H9 (cell line): ENCODE results near the gene KIZ. TPM values are rescaled to one million over a fixed set of nuclear protein-coding genes. Genes with fewer than 3 reads are reported as not detected.

Experiments
- DNase-seq: peaks from one replicate; pipeline ENCODE4 v3.0.0-alpha.2; 2017
- H2AFZ ChIP-seq: one replicate; pipeline ENCODE4 v1.6.1; 2013; ENCODE audit warnings: mild to moderate bottlenecking, low read length, control low read depth, moderate library complexity
- H2AK5ac ChIP-seq: 2 replicates; pipeline ENCODE4 v1.6.1; 2013; ENCODE audit warnings: low read length, control low read depth, mixed read lengths; ENCODE audit not compliant: insufficient read length
- H2BK120ac ChIP-seq: one replicate; pipeline ENCODE4 v1.6.1; 2013; ENCODE audit warnings: low read depth, mild to moderate bottlenecking, low read length, control low read depth, inconsistent platforms; ENCODE audit not compliant: poor library complexity, severe bottlenecking
- H2BK12ac ChIP-seq: 2 replicates; pipeline ENCODE4 v1.6.1; 2013; ENCODE audit warnings: low read length, control low read depth, mixed read lengths, low read depth; ENCODE audit not compliant: insufficient read length
- H2BK15ac ChIP-seq: 2 replicates; pipeline ENCODE4 v1.6.1; 2013; ENCODE audit warnings: low read depth, low read length, control low read depth
- H2BK20ac ChIP-seq: one replicate; pipeline ENCODE4 v1.6.1; 2013; ENCODE audit warnings: low read depth, mild to moderate bottlenecking, low read length, control low read depth, inconsistent platforms; ENCODE audit not compliant: poor library complexity, severe bottlenecking
- H2BK5ac ChIP-seq: 2 replicates; pipeline ENCODE4 v1.6.1; 2013; ENCODE audit warnings: low read length, control low read depth, mixed read lengths; ENCODE audit not compliant: insufficient read length
- H3K14ac ChIP-seq: 2 replicates; pipeline ENCODE4 v1.6.1; 2013; ENCODE audit warnings: low read length, control low read depth; ENCODE audit not compliant: insufficient read depth
- H3K18ac ChIP-seq: 2 replicates; pipeline ENCODE4 v1.6.1; 2013; ENCODE audit warnings: low read depth, mild to moderate bottlenecking, mixed read lengths, low read length, control low read depth; ENCODE audit not compliant: insufficient read length
- H3K23ac ChIP-seq: 2 replicates; pipeline ENCODE4 v1.6.1; 2013; ENCODE audit warnings: low read length, control low read depth, mixed read lengths, low read depth; ENCODE audit not compliant: insufficient read length
- H3K23me2 ChIP-seq: 2 replicates; pipeline ENCODE4 v1.6.1; 2013; ENCODE audit warnings: low read depth, mild to moderate bottlenecking, mixed read lengths, low read length, control low read depth; ENCODE audit not compliant: insufficient read length, poor library complexity, severe bottlenecking
- H3K27ac ChIP-seq: 2 replicates; pipeline ENCODE4 v1.5.1; 2013; ENCODE audit warnings: low read length, control low read depth, mixed read lengths, low read depth; ENCODE audit not compliant: insufficient read length
- H3K27me3 ChIP-seq: 2 replicates; pipeline ENCODE4 v1.6.1; 2013; ENCODE audit warnings: low read length, control low read depth, inconsistent platforms; ENCODE audit not compliant: insufficient read depth
- H3K4ac ChIP-seq: 2 replicates; pipeline ENCODE4 v1.6.1; 2013; ENCODE audit warnings: low read depth, mild to moderate bottlenecking, control low read depth, inconsistent platforms, low read length, moderate library complexity
- H3K4me1 ChIP-seq: 2 replicates; pipeline ENCODE4 v1.6.1; 2013; ENCODE audit warnings: low read length, control low read depth, inconsistent platforms; ENCODE audit not compliant: insufficient read depth
- H3K4me2 ChIP-seq: 2 replicates; pipeline ENCODE4 v1.6.1; 2013; ENCODE audit warnings: low read length, control low read depth, mixed read lengths; ENCODE audit not compliant: insufficient read length, insufficient read depth
- H3K56ac ChIP-seq: 2 replicates; pipeline ENCODE4 v1.6.1; 2013; ENCODE audit warnings: low read depth, mild to moderate bottlenecking, mixed read lengths, low read length, control low read depth; ENCODE audit not compliant: insufficient read length
- H3K79me1 ChIP-seq: 2 replicates; pipeline ENCODE4 v1.6.1; 2013; ENCODE audit warnings: low read depth, mild to moderate bottlenecking, moderate library complexity, low read length, control low read depth, inconsistent platforms; ENCODE audit not compliant: insufficient read depth, poor library complexity, severe bottlenecking
- H3K79me2 ChIP-seq: 2 replicates; pipeline ENCODE4 v1.6.1; 2013; ENCODE audit warnings: low read length, control low read depth, inconsistent platforms; ENCODE audit not compliant: insufficient read depth
- H3K9ac ChIP-seq: 2 replicates; pipeline ENCODE4 v1.6.1; 2013; ENCODE audit warnings: low read length, control low read depth, mixed read lengths; ENCODE audit not compliant: insufficient read length; ENCODE audit errors: extremely low read depth
- H3K9me3 ChIP-seq: one replicate; pipeline ENCODE4 v1.6.1; 2013; ENCODE audit warnings: low read depth, low read length, inconsistent platforms; ENCODE audit not compliant: control insufficient read depth
- H3T11ph ChIP-seq: one replicate; pipeline ENCODE4 v1.6.1; 2013; ENCODE audit warnings: mild to moderate bottlenecking, low read length, control low read depth, inconsistent platforms
- H4K20me1 ChIP-seq: one replicate; pipeline ENCODE4 v1.6.1; 2013; ENCODE audit not compliant: control insufficient read depth, insufficient read length, insufficient read depth
- H4K5ac ChIP-seq: 2 replicates; pipeline ENCODE4 v1.6.1; 2013; ENCODE audit warnings: low read depth, mild to moderate bottlenecking, mixed read lengths, low read length, control low read depth; ENCODE audit not compliant: insufficient read length
- H4K8ac ChIP-seq: replicated peaks from 2 replicates; pipeline ENCODE4 v1.6.1; 2013; ENCODE audit warnings: low read length, control low read depth, mixed read lengths, low read depth; ENCODE audit not compliant: insufficient read length
- H4K91ac ChIP-seq: 2 replicates; pipeline ENCODE4 v1.6.1; 2013; ENCODE audit warnings: low read depth, mild to moderate bottlenecking, moderate library complexity, mixed read lengths, low read length, control low read depth; ENCODE audit not compliant: insufficient read length
- H3K27ac Mint-ChIP-seq, 3 experiments: 2 replicates in 2 of 3; 3 replicates in 1 of 3; pipeline ENCODE4 v1.8.0; 2020 to 2021; ENCODE audit warnings: mixed read lengths in 3 of 3, mild to moderate bottlenecking in 1 of 3, moderate library complexity in 1 of 3
- H3K27me3 Mint-ChIP-seq: 2 replicates; pipeline ENCODE4 v1.8.0; 2021; ENCODE audit warnings: low read depth, mild to moderate bottlenecking, moderate library complexity, mixed read lengths
- H3K36me3 Mint-ChIP-seq, 3 experiments: 2 replicates in 2 of 3; 3 replicates in 1 of 3; pipeline ENCODE4 v1.8.0; 2020 to 2021; ENCODE audit warnings: low read depth in 3 of 3, mixed read lengths in 3 of 3; ENCODE audit not compliant: insufficient read depth in 1 of 3
- H3K4me1 Mint-ChIP-seq, 2 experiments: 2 replicates each; pipeline ENCODE4 v1.8.0; 2020; ENCODE audit warnings: mixed read lengths in 2 of 2
- H3K4me3 Mint-ChIP-seq, 2 experiments: 2 replicates in 1 of 2; 3 replicates in 1 of 2; pipeline ENCODE4 v1.8.0; 2020 to 2021; ENCODE audit warnings: mild to moderate bottlenecking in 2 of 2, mixed read lengths in 2 of 2, moderate library complexity in 1 of 2
- H3K9me3 Mint-ChIP-seq, 2 experiments: 2 replicates in 1 of 2; 3 replicates in 1 of 2; pipeline ENCODE4 v1.8.0; 2020; ENCODE audit warnings: mild to moderate bottlenecking in 2 of 2, mixed read lengths in 2 of 2, moderate library complexity in 1 of 2
- CTCF ChIP-seq: fragments of 200-600 bp; sonication (generic); conservative IDR thresholded peaks from 3 replicates; pipeline ENCODE4 v1.8.0; 2021; ENCODE audit warnings: antibody characterized with exemption, mild to moderate bottlenecking
- WGBS: extraction: QIAGEN DNeasy Blood & Tissue Kit; methylation state at CpG from one replicate; pipeline ENCODE4 v1.1.7; 2013; ENCODE audit warnings: missing lambda C conversion rate, low lambda C conversion rate, mixed read lengths; ENCODE audit not compliant: insufficient read length; ENCODE audit errors: extremely low coverage; 5-methylcytosine and 5-hydroxymethylcytosine counted together
- total RNA-seq: library from RNA; stranded (reverse); gene quantifications from 2 replicates; pipeline ENCODE4 v1.2.1, GENCODE V29; 2021

KIZ gene
- total RNA-seq, 1 experiment from 2014 or later, result 29.3 TPM

GRCh38 chr20:21109144-21109543 lies 16.7 kb upstream of the KIZ start:
- Histone ChIP-seq H3K23me2 (peaks cover 17% of the 10 kb centered on the region), H4K20me1 (no peaks in the 10 kb centered on the region), H3K27ac (no peak overlapping the region), H3K18ac (no peak overlapping the region), H2BK12ac (no peak overlapping the region), H3K14ac (no peak overlapping the region), H3K4me2 (no peak overlapping the region), H3K9me3 (no peaks in the 10 kb centered on the region), H3K4me1 (no peaks in the 10 kb centered on the region; the same call in 1 of the 2 replicates), H2AK5ac (no peak overlapping the region), H4K5ac (no peak overlapping the region), H2BK15ac (no peak overlapping the region), H3T11ph (no peak overlapping the region), H3K23ac (no peak overlapping the region), H3K79me1 (no peaks in the 10 kb centered on the region), H3K27me3 (peaks cover 24% of the 10 kb centered on the region), H2BK20ac (no peak overlapping the region), H3K79me2 (no peaks in the 10 kb centered on the region), H2BK5ac (no peak overlapping the region), H2BK120ac (no peak overlapping the region), H4K8ac (no peak overlapping the region), H3K9ac (no peak overlapping the region), H2AFZ (no peak overlapping the region), H3K4ac (no peak overlapping the region), H4K91ac (no peak overlapping the region), H3K56ac (no peak overlapping the region)
- no peak for DNase-seq
- Mint-ChIP-seq H3K9me3 (peaks cover 0 to 3% of the 10 kb centered on the region in 2 experiments; a peak in 2 of 5 replicates), H3K4me3 (no peak overlapping the region), H3K27ac (no peak overlapping the region), H3K4me1 (peaks cover 24 to 26% of the 10 kb centered on the region in 2 experiments), H3K27me3 (peaks cover 54% of the 10 kb centered on the region), H3K36me3 (no peaks in the 10 kb centered on the region)
- no peak for TF ChIP-seq CTCF
- no CpG with 5 or more reads among the region's 2 CpGs for WGBS
